Mesothelial cell of epicardium (in vitro differentiated cells): ENCODE results near the gene HDAC9. TPM values are rescaled to one million over a fixed set of nuclear protein-coding genes. Genes with fewer than 3 reads are reported as not detected.

Experiments
- DNase-seq, 2 experiments: peaks; one replicate each; pipeline ENCODE4 v3.0.0; 2021; ENCODE audit warnings: low spot score in 2 of 2; ENCODE audit not compliant: unreplicated experiment in 2 of 2
- H3K27ac Mint-ChIP-seq: 2 replicates; pipeline ENCODE4 v1.8.0; 2021; ENCODE audit warnings: mixed read lengths
- H3K27me3 Mint-ChIP-seq: 2 replicates; pipeline ENCODE4 v1.8.0; 2021; ENCODE audit warnings: low read depth, mixed read lengths
- H3K36me3 Mint-ChIP-seq: 2 replicates; pipeline ENCODE4 v1.8.0; 2021; ENCODE audit warnings: mixed read lengths
- H3K4me1 Mint-ChIP-seq: 2 replicates; pipeline ENCODE4 v1.8.0; 2021; ENCODE audit warnings: mixed read lengths
- H3K4me3 Mint-ChIP-seq: 2 replicates; pipeline ENCODE4 v1.8.0; 2021; ENCODE audit warnings: mild to moderate bottlenecking, moderate library complexity, mixed read lengths
- H3K9me3 Mint-ChIP-seq: 2 replicates; pipeline ENCODE4 v1.8.0; 2021; ENCODE audit warnings: mixed read lengths
- CTCF ChIP-seq: fragments of 200-600 bp; sonication (generic); IDR thresholded peaks from one replicate; pipeline ENCODE4 v1.5.0; 2021; ENCODE audit warnings: antibody characterized with exemption; ENCODE audit not compliant: unreplicated experiment
- total RNA-seq: library from RNA; stranded (reverse); gene quantifications from 3 replicates; pipeline ENCODE4 v1.2.1, GENCODE V29; 2021

Gene HDAC9
- total RNA-seq, 1 donor from 2014 or later = 37.4 TPM

GRCh38 chr7:18638594-18639452, 143.3 kb downstream of the HDAC9 start:
- H3K4me3 Mint-ChIP-seq = no peak overlapping the region
- no peak for TF ChIP-seq CTCF
- DNase-seq = no peak
- peak overlapping the region; percentile 90 for H3K27ac Mint-ChIP-seq
- peaks cover 46% of the 10 kb centered on the region for H3K4me1 Mint-ChIP-seq
- H3K9me3 Mint-ChIP-seq = no peaks in the 10 kb centered on the region
- H3K27me3 Mint-ChIP-seq = no peaks in the 10 kb centered on the region
- peaks cover 7% of the 10 kb centered on the region for H3K36me3 Mint-ChIP-seq

GRCh38 chr7:18639711-18640110, 144.2 kb downstream of the HDAC9 start:
- Mint-ChIP-seq H3K4me3 (no peak overlapping the region), H3K9me3 (no peaks in the 10 kb centered on the region), H3K27ac (peak overlapping the region; percentile 39), H3K27me3 (no peaks in the 10 kb centered on the region), H3K4me1 (peaks cover 48% of the 10 kb centered on the region), H3K36me3 (peaks cover 5% of the 10 kb centered on the region)
- no peak for TF ChIP-seq CTCF
- no peak for DNase-seq

GRCh38 chr7:18644981-18645380, 149.4 kb downstream of the HDAC9 start:
- no peak for DNase-seq
- Mint-ChIP-seq H3K9me3 (peaks cover 10% of the 10 kb centered on the region), H3K36me3 (peaks cover 30% of the 10 kb centered on the region), H3K4me3 (no peak overlapping the region), H3K27me3 (no peaks in the 10 kb centered on the region), H3K27ac (peak overlapping the region; percentile 50), H3K4me1 (peaks cover 26% of the 10 kb centered on the region)
- TF ChIP-seq CTCF = no peak

GRCh38 chr7:18647582-18647981, 152.0 kb downstream of the HDAC9 start:
- Mint-ChIP-seq H3K9me3 (peaks cover 10% of the 10 kb centered on the region), H3K27me3 (no peaks in the 10 kb centered on the region), H3K27ac (no peak overlapping the region), H3K4me1 (peaks cover 43% of the 10 kb centered on the region), H3K36me3 (peaks cover 28% of the 10 kb centered on the region), H3K4me3 (no peak overlapping the region)
- no peak for DNase-seq
- no peak for TF ChIP-seq CTCF

GRCh38 chr7:18648849-18649758, 153.6 kb downstream of the HDAC9 start:
- Mint-ChIP-seq H3K27me3 (no peaks in the 10 kb centered on the region), H3K36me3 (peaks cover 28% of the 10 kb centered on the region), H3K4me3 (no peak overlapping the region), H3K27ac (peak overlapping the region; percentile 75), H3K9me3 (peaks cover 10% of the 10 kb centered on the region), H3K4me1 (peaks cover 46% of the 10 kb centered on the region)
- TF ChIP-seq CTCF = no peak
- no peak for DNase-seq
